ENCODE measurements around the gene FBXO22. TPM values are rescaled to one million over a fixed set of nuclear protein-coding genes. Genes with fewer than 3 reads are reported as not detected.

FBXO22 gene
- total and polyA plus RNA-seq, 2 of the 8 experiments (the other 6 are each of a cell fraction or from before 2014, with no cell fraction given), result 33.2 to 67.3 TPM

DNA sequence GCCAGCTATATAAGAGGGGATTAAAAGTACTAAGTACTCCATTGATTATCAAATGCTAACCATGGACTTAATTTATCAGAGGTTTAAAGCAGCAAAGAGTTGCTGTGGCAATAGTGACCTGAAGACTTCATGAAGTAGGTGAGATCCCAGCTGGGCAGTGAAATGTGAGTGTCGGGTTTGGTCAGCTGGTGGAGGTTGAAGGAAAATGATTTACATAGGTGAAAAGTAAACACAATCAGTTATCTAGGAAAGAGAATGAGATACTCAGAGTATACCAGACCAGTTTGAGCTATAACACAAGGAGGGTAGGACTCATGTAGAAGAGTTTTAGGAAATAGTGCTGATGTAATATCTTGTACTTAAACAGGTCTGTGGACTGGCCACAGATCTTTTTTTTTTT lies 16.5 kb upstream of the FBXO22 start:
- H3K79me1 ChIP-seq (ENCODE audit: low read depth, low read length), result no peaks in the 10 kb centered on the region; the same call in 1 of the 2 replicates
- H3K4me1 ChIP-seq (replicated peaks in 1 of 4; ENCODE audit: control insufficient read depth in 3 of 4, insufficient read depth in 4 of 4, low read length in 3 of 4), result no peaks in the 10 kb centered on the region
- no peaks in the 10 kb centered on the region for H3K9me3 ChIP-seq (ENCODE audit: insufficient read depth in 2 of 2, low read depth in 1 of 2, low read length in 1 of 2)
- ChIA-PET POLR2A (ENCODE audit: partially characterized antibody) (interaction anchor here (1.1 to 3.5 kb wide), 2 partner anchors 14 to 16 kb away, joined by 3 to 10 read pairs; partner anchors contain the start of gene FBXO22), CTCF (ENCODE audit: partially characterized antibody) (interaction anchor here (1.1 to 3.8 kb wide), 8 partner anchors 11 to 101 kb away, joined by 3 to 11 read pairs (median 4); no protein-coding TSS in a partner anchor)
- H3K14ac ChIP-seq (ENCODE audit: insufficient read length), result no peak overlapping the region
- H2BK20ac ChIP-seq (ENCODE audit: low read length), result no peak overlapping the region
- H3K4ac ChIP-seq (replicated peaks; ENCODE audit: insufficient read length, low read depth, low read length), result no peak overlapping the region
- no peak overlapping the region for H3K9ac ChIP-seq (replicated peaks in 1 of 4; ENCODE audit: extremely low read depth in 1 of 4, low read depth in 3 of 4, low read length in 3 of 4)
- H3K23ac ChIP-seq (ENCODE audit: insufficient read length), result no peak overlapping the region
- no peaks in the 10 kb centered on the region for H3K27me3 ChIP-seq (replicated peaks in 1 of 4; ENCODE audit: control insufficient read depth in 3 of 4, extremely low read depth in 1 of 4, insufficient read depth in 3 of 4, low read length in 3 of 4)
- H3K56ac ChIP-seq (replicated peaks; ENCODE audit: insufficient read length, low read depth, low read length), result no peak overlapping the region
- FAIRE-seq, result no peak
- no peak for DNase-seq (ENCODE audit: low read depth in 1 of 2, low spot score in 2 of 2)
- H3K79me2 ChIP-seq (ENCODE audit: control insufficient read depth in 1 of 2, insufficient read depth in 2 of 2, low read length in 2 of 2), result no peaks in the 10 kb centered on the region
- peaks cover 0 to 23% (median 7%) of the 10 kb centered on the region in 4 experiments; a peak in 3 of 8 replicates for H3K36me3 ChIP-seq (ENCODE audit: control insufficient read depth in 2 of 4, insufficient read depth in 4 of 4, low read length in 3 of 4)
- H2AK5ac ChIP-seq (ENCODE audit: low read depth, low read length), result no peak overlapping the region
- no peaks in the 10 kb centered on the region for H4K20me1 ChIP-seq (replicated peaks in 1 of 2; ENCODE audit: control insufficient read depth in 1 of 2, insufficient read depth in 2 of 2, low read length in 2 of 2)
- H3K4me2 ChIP-seq (ENCODE audit: insufficient read depth in 1 of 2, low read depth in 2 of 2, low read length in 2 of 2), result no peak overlapping the region
- no peak overlapping the region for H2BK12ac ChIP-seq (ENCODE audit: low read depth, low read length)
- H3K18ac ChIP-seq (ENCODE audit: extremely low read depth, low read length), result no peak overlapping the region
- H2BK15ac ChIP-seq (ENCODE audit: low read length), result no peak overlapping the region
- H3K27ac ChIP-seq (ENCODE audit: low read depth, low read length), result no peak overlapping the region
- no peak overlapping the region for H2BK5ac ChIP-seq (ENCODE audit: low read depth, low read length)
- H2BK120ac ChIP-seq (replicated peaks; ENCODE audit: low read depth, low read length), result no peak overlapping the region
- H4K91ac ChIP-seq (replicated peaks; ENCODE audit: insufficient read length, low read length), result no peak overlapping the region
- H4K8ac ChIP-seq (ENCODE audit: extremely low read depth, insufficient read depth, low read length), result no peak overlapping the region
- WGBS, 2 experiments (ENCODE audit: extremely low coverage in 1 of 2, insufficient coverage in 1 of 2, insufficient read length in 1 of 2, insufficient replicate concordance in 2 of 2, low coverage in 1 of 2, low lambda C conversion rate in 2 of 2, missing lambda C conversion rate in 1 of 2), result 100% methylated on average over 1 of the region's 1 CpG; no CpG with 5 or more reads in 1 of the 2 experiments
- H4K5ac ChIP-seq (ENCODE audit: insufficient read length, low read depth, low read length), result no peak overlapping the region
- H2AFZ ChIP-seq (ENCODE audit: low read length), result no peak overlapping the region
- H3K4me3 ChIP-seq (ENCODE audit: extremely low read depth in 1 of 4, insufficient read depth in 2 of 4, low read depth in 3 of 4, low read length in 4 of 4), result no peak overlapping the region
- H3K23me2 ChIP-seq (ENCODE audit: low read depth, low read length), result no peaks in the 10 kb centered on the region; the same call in 1 of the 2 replicates
- TF ChIP-seq HDAC6 (IDR thresholded peaks at IDR 0.05; ENCODE audit: low read depth, low read length) (no peak), TAF7 (optimal IDR thresholded peaks at IDR 0.05; ENCODE audit: borderline replicate concordance, low read depth, low read length) (no peak)
- TF ChIP-seq, protein P1, sequence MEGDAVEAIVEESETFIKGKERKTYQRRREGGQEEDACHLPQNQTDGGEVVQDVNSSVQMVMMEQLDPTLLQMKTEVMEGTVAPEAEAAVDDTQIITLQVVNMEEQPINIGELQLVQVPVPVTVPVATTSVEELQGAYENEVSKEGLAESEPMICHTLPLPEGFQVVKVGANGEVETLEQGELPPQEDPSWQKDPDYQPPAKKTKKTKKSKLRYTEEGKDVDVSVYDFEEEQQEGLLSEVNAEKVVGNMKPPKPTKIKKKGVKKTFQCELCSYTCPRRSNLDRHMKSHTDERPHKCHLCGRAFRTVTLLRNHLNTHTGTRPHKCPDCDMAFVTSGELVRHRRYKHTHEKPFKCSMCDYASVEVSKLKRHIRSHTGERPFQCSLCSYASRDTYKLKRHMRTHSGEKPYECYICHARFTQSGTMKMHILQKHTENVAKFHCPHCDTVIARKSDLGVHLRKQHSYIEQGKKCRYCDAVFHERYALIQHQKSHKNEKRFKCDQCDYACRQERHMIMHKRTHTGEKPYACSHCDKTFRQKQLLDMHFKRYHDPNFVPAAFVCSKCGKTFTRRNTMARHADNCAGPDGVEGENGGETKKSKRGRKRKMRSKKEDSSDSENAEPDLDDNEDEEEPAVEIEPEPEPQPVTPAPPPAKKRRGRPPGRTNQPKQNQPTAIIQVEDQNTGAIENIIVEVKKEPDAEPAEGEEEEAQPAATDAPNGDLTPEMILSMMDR (IDR thresholded peaks at IDR 0.05; ENCODE audit: control extremely low read depth in 1 of 3, insufficient read depth in 1 of 3, low read depth in 1 of 3, low read length in 3 of 3), result no peak
